Mesodermal cell (in vitro differentiated cells): ENCODE measurements around the gene DENND2A.
A peak's percentile ranks its signal among the peaks of the same experiment; 100 is the strongest.

Experiments used
- H3K27ac ChIP-seq: 2 replicates; pipeline ENCODE4 v1.7.0; 2013; ENCODE audit warnings: mild to moderate bottlenecking, low read depth, low read length, moderate library complexity; ENCODE audit not compliant: severe bottlenecking
- H3K36me3 ChIP-seq: 2 replicates; pipeline ENCODE4 v1.7.1; 2013; ENCODE audit warnings: mild to moderate bottlenecking, low read length, moderate library complexity; ENCODE audit not compliant: control insufficient read depth, insufficient read depth
- H3K4me1 ChIP-seq: one replicate; pipeline ENCODE4 v1.7.1; 2013; ENCODE audit warnings: mild to moderate bottlenecking, low read length; ENCODE audit not compliant: insufficient read depth, control insufficient read depth, poor library complexity, severe bottlenecking
- H3K4me3 ChIP-seq: 2 replicates; pipeline ENCODE4 v1.7.0; 2013; ENCODE audit warnings: low read length, control low read depth, mild to moderate bottlenecking; ENCODE audit not compliant: insufficient read depth, poor library complexity, severe bottlenecking; ENCODE audit errors: extremely low read depth
- H3K9me3 ChIP-seq: 2 replicates; pipeline ENCODE4 v1.7.1; 2013; ENCODE audit warnings: mild to moderate bottlenecking, low read length, moderate library complexity; ENCODE audit not compliant: control insufficient read depth
- WGBS, 2 experiments: methylation state at CpG; one replicate each; pipeline ENCODE4 v1.1.5; 2013; ENCODE audit warnings: missing lambda C conversion rate in 2 of 2; ENCODE audit not compliant: insufficient coverage in 2 of 2; 5-methylcytosine and 5-hydroxymethylcytosine counted together

DENND2A gene

GRCh38 chr7:140618306-140618705, 22.3 kb downstream of the DENND2A start:
- WGBS, 2 experiments = 100% methylated on average over 1 to 3 of the region's 5 CpGs
- Histone ChIP-seq H3K27ac (no peak overlapping the region), H3K36me3 (no peaks in the 10 kb centered on the region), H3K4me3 (no peak overlapping the region), H3K4me1 (no peaks in the 10 kb centered on the region), H3K9me3 (no peaks in the 10 kb centered on the region)

GRCh38 chr7:140617081-140617480, 23.5 kb downstream of the DENND2A start:
- Histone ChIP-seq H3K9me3 (no peaks in the 10 kb centered on the region), H3K27ac (no peak overlapping the region), H3K36me3 (no peaks in the 10 kb centered on the region), H3K4me3 (no peak overlapping the region), H3K4me1 (no peaks in the 10 kb centered on the region)
- 92 to 98% methylated on average over 7 of the region's 7 CpGs for WGBS, 2 experiments

- Histone ChIP-seq H3K36me3 (no peaks in the 10 kb centered on the region), H3K4me3 (no peak overlapping the region), H3K27ac (no peak overlapping the region), H3K4me1 (no peaks in the 10 kb centered on the region), H3K9me3 (no peaks in the 10 kb centered on the region)
- no CpG with 5 or more reads among the region's 4 CpGs for WGBS, 2 experiments
Observed at GRCh38 chr7:140616328-140616727, 24.3 kb downstream of the DENND2A start.

GRCh38 chr7:140611641-140612040, 29.0 kb downstream of the DENND2A start:
- Histone ChIP-seq H3K27ac (no peak overlapping the region), H3K4me1 (peaks cover 3% of the 10 kb centered on the region), H3K9me3 (no peaks in the 10 kb centered on the region), H3K4me3 (no peak overlapping the region), H3K36me3 (peaks cover 3% of the 10 kb centered on the region)
- WGBS, 2 experiments = 96% methylated on average over 7 to 8 of the region's 8 CpGs

GRCh38 chr7:140610204-140611165, 30.1 kb downstream of the DENND2A start:
- Histone ChIP-seq H3K9me3 (no peaks in the 10 kb centered on the region), H3K36me3 (peaks cover 6% of the 10 kb centered on the region), H3K27ac (no peak overlapping the region), H3K4me3 (no peak overlapping the region), H3K4me1 (peaks cover 3% of the 10 kb centered on the region)
- WGBS, 2 experiments = 91 to 93% methylated on average over 8 to 9 of the region's 12 CpGs

- H3K27ac ChIP-seq = no peak overlapping the region
- H3K9me3 ChIP-seq = no peaks in the 10 kb centered on the region
- WGBS, 2 experiments = 80 to 92% methylated on average over 1 to 2 of the region's 2 CpGs
- H3K4me3 ChIP-seq = no peak overlapping the region
- H3K4me1 ChIP-seq = peaks cover 3% of the 10 kb centered on the region
- H3K36me3 ChIP-seq = peaks cover 6% of the 10 kb centered on the region
Observed at GRCh38 chr7:140609646-140610045, 31.0 kb downstream of the DENND2A start.

- Histone ChIP-seq H3K36me3 (peaks cover 13% of the 10 kb centered on the region), H3K9me3 (no peaks in the 10 kb centered on the region), H3K27ac (peak overlapping the region; percentile 43), H3K4me3 (no peak overlapping the region), H3K4me1 (peaks cover 3% of the 10 kb centered on the region)
- WGBS, 2 experiments = 90 to 95% methylated on average over 4 to 6 of the region's 7 CpGs
Observed at GRCh38 chr7:140607441-140607989, 33.1 kb downstream of the DENND2A start.

GRCh38 chr7:140605337-140605736, 35.3 kb downstream of the DENND2A start:
- H3K27ac ChIP-seq = no peak overlapping the region
- WGBS, 2 experiments = 90 to 92% methylated on average over 3 to 5 of the region's 5 CpGs
- peaks cover 34% of the 10 kb centered on the region for H3K36me3 ChIP-seq
- H3K9me3 ChIP-seq = no peaks in the 10 kb centered on the region
- H3K4me3 ChIP-seq = no peak overlapping the region
- peaks cover 3% of the 10 kb centered on the region for H3K4me1 ChIP-seq

GRCh38 chr7:140604760-140605159, 35.9 kb downstream of the DENND2A start:
- Histone ChIP-seq H3K4me3 (no peak overlapping the region), H3K9me3 (no peaks in the 10 kb centered on the region), H3K36me3 (peaks cover 39% of the 10 kb centered on the region), H3K27ac (no peak overlapping the region), H3K4me1 (peaks cover 3% of the 10 kb centered on the region)
- WGBS, 2 experiments = 95 to 97% methylated on average over 3 to 4 of the region's 4 CpGs

GRCh38 chr7:140604076-140604475, 36.5 kb downstream of the DENND2A start:
- Histone ChIP-seq H3K4me1 (peaks cover 3% of the 10 kb centered on the region), H3K36me3 (peaks cover 39% of the 10 kb centered on the region), H3K27ac (no peak overlapping the region), H3K4me3 (no peak overlapping the region), H3K9me3 (no peaks in the 10 kb centered on the region)
- WGBS, 2 experiments = 93 to 100% methylated on average over 3 to 6 of the region's 7 CpGs
